Measurements from ENCODE around the gene POU2F1. TPM values are rescaled to one million over a fixed set of nuclear protein-coding genes. Genes with fewer than 3 reads are reported as not detected.

The POU2F1 gene
- total and polyA plus RNA-seq, 8 donors = 1.4 to 7.3 (median 5.8) TPM

DNA sequence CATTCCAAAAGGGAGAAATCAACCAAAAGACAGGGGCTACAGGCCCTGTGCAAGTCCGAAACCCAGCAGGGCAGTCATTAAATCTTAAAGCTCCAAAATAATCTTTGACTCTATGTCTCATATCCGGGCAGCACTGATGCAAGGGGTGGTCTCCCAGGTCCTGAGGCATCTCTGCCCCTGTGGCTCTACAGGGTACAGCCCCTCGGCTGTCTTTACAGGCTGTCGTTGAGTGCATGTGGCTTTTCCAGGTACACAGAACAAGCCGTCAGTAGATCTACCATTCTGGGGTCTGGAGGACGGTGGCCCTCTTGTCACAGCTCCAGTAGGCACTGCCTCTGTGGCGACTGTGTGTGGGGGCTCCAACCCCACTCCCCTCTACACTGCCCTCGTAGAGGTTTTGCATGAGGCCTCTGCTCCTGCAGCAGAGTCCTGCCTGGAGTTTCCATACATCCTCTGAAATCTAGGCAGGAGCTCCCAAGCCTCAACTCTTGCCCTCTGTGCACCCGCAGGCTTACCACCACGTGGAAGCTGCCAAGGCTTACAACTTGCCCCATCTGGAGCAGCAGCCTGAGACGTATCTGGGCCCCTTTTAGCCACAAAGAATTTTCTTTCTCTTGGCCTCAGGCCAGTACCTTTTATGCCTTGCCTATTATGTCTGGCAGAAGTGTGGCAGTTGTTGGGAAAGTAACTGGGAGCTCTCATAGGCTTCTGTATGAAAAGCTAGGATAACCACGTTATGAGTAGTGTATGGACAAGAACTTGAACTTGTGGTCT lies 52.5 kb downstream of the POU2F1 start:
- intact Hi-C loops (cut with DNase I) = no loop called here
- 74 to 81% methylated on average over 12 of the region's 12 CpGs for WGBS, 2 donors
- Histone ChIP-seq H3K4me1 (no peaks in the 10 kb centered on the region), H3K9me3 (no peaks in the 10 kb centered on the region), H3K4me3 (no peak overlapping the region), H3K36me3 (no peaks in the 10 kb centered on the region), H3K27ac (no peak overlapping the region), H3K27me3 (no peaks in the 10 kb centered on the region)
- ATAC-seq = no peak
- DNase-seq = no peak
- TF ChIP-seq CTCF (IDR thresholded peaks at IDR 0.05) = no peak
- no peak for FAIRE-seq

DNA sequence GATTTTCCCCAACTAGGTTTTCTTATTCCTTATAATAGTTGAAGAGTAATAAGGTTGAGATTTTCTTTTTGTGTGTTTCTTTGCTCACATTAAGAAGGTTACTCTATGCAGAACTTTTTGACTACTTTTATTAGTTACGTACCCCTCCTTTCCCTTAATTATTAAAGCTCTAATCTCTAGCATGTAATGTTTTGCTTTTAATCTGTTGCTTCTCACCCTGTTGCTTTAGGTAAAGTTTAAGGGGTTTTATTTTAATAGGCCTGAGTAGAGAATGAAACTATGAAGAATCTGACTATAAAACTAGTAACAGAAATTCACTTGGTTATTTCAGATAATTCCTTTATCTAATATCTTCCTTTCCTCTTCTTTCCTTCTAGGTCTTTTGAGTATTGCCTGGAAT lies 53.4 kb downstream of the POU2F1 start:
- WGBS, 2 donors = 92 to 100% methylated on average over 1 of the region's 1 CpG

DNA sequence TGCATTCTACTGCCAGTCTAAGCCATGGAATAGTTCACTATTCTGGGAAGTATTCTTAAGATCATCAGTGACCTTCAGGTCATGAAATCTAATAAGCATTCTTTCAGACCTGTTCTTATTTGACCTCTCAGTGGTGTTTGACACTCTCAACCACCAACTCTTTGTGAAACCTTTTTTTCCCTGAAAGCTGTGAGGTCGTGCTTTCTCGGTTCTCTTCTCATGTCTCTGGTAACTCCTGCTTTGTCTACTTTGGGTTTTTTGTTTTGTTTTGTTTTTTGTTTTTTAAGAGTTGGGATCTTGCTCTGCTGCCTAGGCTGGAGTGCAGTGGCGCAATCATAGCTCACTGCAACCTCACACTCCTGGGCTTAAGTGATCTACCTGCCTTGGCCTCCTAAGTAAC lies 56.3 kb downstream of the POU2F1 start:
- no peaks in the 10 kb centered on the region for H3K4me1 ChIP-seq
- TF ChIP-seq CTCF (IDR thresholded peaks at IDR 0.05) = no peak
- no peaks in the 10 kb centered on the region for H3K27me3 ChIP-seq
- WGBS, 2 donors = 94 to 100% methylated on average over 3 of the region's 3 CpGs
- ATAC-seq (no peak), DNase-seq (no peak), FAIRE-seq (no peak)
- no peaks in the 10 kb centered on the region for H3K9me3 ChIP-seq
- H3K27ac ChIP-seq = no peak overlapping the region
- intact Hi-C loops (cut with DNase I) = no loop called here
- H3K4me3 ChIP-seq = no peak overlapping the region
- no peaks in the 10 kb centered on the region for H3K36me3 ChIP-seq

More for the DNA sequence above, 53.4 kb downstream of the POU2F1 start:
- Histone ChIP-seq H3K9me3 (no peaks in the 10 kb centered on the region), H3K27ac (no peak overlapping the region), H3K4me1 (no peaks in the 10 kb centered on the region), H3K27me3 (no peaks in the 10 kb centered on the region), H3K36me3 (no peaks in the 10 kb centered on the region), H3K4me3 (no peak overlapping the region)
- TF ChIP-seq CTCF (IDR thresholded peaks at IDR 0.05) = no peak
- FAIRE-seq = no peak
- no peak for ATAC-seq
- DNase-seq = no peak
- intact Hi-C loops (cut with DNase I) = no loop called here

DNA sequence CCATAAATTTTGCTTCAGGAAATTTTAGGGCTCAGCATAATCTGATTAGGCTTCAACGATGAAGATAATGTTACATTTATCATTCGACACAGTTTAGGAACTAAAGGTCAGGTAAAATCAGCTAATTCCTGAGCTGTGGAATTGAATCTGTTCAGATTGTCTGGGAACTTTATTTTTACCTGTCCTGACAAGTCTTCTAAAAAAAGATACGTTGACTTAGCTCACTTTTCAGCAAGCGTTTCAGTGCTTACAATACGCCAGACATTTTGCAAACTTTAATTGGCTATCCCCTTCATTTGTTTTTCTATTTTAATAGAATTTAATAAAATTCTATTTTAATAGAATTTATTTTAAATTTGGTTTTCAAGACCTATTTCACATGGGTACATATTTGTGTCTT lies 57.8 kb downstream of the POU2F1 start:
- WGBS, 2 donors = 93 to 94% methylated on average over 5 of the region's 5 CpGs
- peak; percentile 68 for FAIRE-seq
- intact Hi-C loops (cut with DNase I) = no loop called here

More for the DNA sequence above, 57.8 kb downstream of the POU2F1 start:
- Histone ChIP-seq H3K36me3 (no peaks in the 10 kb centered on the region), H3K4me3 (no peak overlapping the region), H3K27me3 (no peaks in the 10 kb centered on the region), H3K4me1 (no peaks in the 10 kb centered on the region), H3K27ac (no peak overlapping the region), H3K9me3 (no peaks in the 10 kb centered on the region)
- no peak for ATAC-seq
- no peak for TF ChIP-seq CTCF (IDR thresholded peaks at IDR 0.05)
- no peak for DNase-seq

Data from pancreas (tissue), 10 donors.